ENCODE measurements around the gene HOPX.

- no peak for TF ChIP-seq CTCF (conservative IDR thresholded peaks at IDR 0.05; ENCODE audit: low read depth, low read length)
- no peak for TF ChIP-seq EZH2 (IDR thresholded peaks at IDR 0.05; ENCODE audit: borderline replicate concordance, low read depth, low read length, poor library complexity, severe bottlenecking)
Observed at GRCh38 chr4:56650262-56651055, 30.6 kb downstream of the HOPX start.
